Forelimb muscle (tissue), 1 donor: ENCODE measurements around the gene AK9. TPM values are rescaled to one million over a fixed set of nuclear protein-coding genes. Genes with fewer than 3 reads are reported as not detected.
"Not testable (repeated sequence)": the region's sequence is repeated elsewhere in the genome, so short reads cannot be mapped to it uniquely, and the experiment has no call there.

ENCODE experiments used
- DNase-seq: peaks from one replicate; pipeline ENCODE4 v3.0.0-alpha.2; 2013; ENCODE audit warnings: low read depth
- polyA plus RNA-seq: library from polyadenylated mRNA; unstranded; fragments of 120-200 nt; gene quantifications from one replicate; pipeline ENCODE4 v1.2.1, GENCODE V29; 2013; ENCODE audit not compliant: insufficient read length

AK9 gene
- polyA plus RNA-seq, 1 donor = 6.5 TPM

GRCh38 chr6:109626311-109626710 lies 64.7 kb downstream of the AK9 start:
- DNase-seq = no peak

- no peak for DNase-seq
Observed at GRCh38 chr6:109625199-109625598, 65.8 kb downstream of the AK9 start.

DNA sequence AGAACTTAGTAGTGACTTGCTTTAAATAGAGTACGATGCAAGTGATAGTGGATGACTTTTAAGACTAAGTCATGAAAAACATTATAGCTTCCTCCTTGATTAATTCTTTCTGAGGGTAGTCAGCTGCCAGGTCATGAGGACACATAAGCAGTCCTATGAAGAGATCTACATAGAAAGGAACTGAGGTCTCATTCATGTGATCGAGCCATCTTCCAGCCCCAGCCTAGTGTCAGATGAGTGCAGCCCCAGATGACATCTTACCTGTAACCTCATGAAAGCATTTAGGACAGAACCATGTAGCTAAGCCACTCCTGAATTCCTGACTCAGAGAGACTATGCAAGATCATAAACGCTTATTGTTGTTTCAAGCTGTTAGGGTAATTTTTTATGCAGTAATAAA lies 67.7 kb downstream of the AK9 start:
- DNase-seq = no peak

- no peak for DNase-seq
Observed at GRCh38 chr6:109612268-109612667, 78.7 kb downstream of the AK9 start.

- DNase-seq = no peak
Observed at GRCh38 chr6:109611502-109611901, 79.5 kb downstream of the AK9 start.

DNA sequence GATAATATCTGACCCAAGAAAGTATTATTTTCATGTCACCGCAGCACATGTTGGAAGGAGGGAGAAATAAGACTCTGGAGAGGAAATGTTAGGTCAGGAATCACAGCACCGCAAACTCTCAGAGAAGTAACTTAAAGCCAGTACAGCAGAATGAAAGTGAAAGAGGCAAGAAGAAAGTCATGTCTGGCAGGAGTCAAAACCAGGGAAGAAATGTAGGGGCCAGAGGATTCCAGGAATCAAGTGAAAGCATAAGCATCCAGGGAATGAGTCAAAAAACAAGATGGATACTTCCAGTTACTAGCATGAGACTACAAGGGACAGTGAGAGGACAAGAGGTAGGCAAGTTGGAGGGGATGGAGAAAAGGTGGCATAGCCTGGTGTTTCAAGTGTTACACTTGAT lies 80.4 kb downstream of the AK9 start:
- DNase-seq = no peak

GRCh38 chr6:109609737-109610136 lies 81.3 kb downstream of the AK9 start:
- no peak for DNase-seq

DNA sequence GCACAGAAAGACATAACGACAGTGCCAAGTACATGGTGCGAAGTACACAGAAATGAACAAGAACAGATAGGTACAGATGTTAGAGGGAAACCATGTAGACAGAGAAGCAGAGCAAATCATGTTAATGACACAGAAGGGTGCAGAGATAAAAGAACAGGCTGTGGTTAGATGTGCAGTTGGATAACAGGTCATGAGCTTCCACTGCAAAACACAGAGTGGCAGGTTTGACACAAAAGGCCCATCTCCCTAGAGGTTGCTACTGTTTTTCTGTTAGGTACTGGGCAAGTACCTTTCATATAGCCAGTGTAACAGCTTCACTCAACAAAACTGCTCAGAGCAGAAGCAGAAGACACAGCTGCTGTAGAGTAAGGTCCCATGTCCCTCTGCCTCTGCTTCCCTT lies 84.6 kb downstream of the AK9 start:
- DNase-seq = no peak

GRCh38 chr6:109595998-109596397 lies 95.0 kb downstream of the AK9 start:
- DNase-seq = no peak

DNA sequence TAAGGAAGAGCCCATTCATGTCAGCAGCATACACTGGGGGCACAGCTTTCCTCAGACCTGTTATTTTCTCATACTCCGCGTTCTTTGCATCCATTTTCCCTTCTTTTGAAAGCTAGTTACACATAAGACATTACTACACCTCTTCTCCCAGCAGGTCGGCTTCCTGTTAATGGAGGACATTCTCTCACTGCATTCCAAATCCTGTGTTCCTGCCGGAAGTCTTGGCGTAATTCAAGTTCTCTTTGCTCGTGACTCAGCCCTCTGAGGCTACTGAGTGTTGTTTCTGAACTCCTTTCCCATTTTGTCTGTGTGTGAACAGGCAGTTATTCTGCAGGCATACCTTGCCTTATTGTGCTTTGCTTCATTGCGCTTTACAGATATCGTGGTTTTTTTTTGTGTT lies 110.5 kb downstream of the AK9 start:
- DNase-seq = no peak

GRCh38 chr6:109579361-109579760 lies 111.6 kb downstream of the AK9 start:
- DNase-seq = no peak

- DNase-seq = not testable (repeated sequence)
Observed at GRCh38 chr6:109569901-109570300, 121.1 kb downstream of the AK9 start.

DNA sequence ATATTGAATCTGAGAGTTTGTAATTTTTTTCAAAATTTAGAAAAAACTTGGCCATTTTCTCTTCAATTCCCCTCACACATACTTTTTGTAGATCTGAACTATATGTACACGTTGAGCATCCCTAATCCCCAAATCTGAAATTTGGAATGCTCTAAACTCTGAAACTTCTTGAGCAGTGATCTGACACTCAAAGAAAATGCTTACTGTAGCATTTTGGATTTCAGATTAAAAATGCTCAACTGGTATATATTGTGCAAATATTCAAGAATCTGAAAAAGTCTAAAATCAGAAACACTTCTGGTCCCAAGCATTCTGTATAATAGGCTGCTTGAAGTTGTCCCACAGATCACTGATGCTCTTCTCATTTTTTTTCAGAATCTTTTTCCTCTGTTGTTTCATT lies 129.2 kb downstream of the AK9 start:
- DNase-seq = no peak

- DNase-seq = no peak
Observed at GRCh38 chr6:109531446-109531845, 159.6 kb downstream of the AK9 start.

DNA sequence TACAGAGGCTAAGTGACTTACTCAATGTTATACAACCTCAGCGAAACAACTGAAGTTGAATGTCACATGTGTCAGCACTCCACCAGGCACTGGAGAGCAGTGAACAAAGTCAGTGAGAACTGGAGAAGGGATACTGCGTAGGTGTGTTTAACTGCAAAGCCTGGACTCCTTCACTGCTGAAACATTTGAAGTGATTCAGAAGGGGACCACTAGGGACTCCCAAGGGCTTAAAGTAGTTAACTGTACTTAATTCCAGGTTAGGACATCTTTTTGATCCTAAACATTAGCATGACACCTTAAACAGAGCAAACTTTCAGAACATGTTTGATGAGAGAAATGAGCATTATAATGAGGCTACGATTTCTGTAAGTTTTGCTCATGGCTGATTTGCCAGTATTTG lies 163.0 kb downstream of the AK9 start:
- no peak for DNase-seq

GRCh38 chr6:109526905-109527628 lies 163.9 kb downstream of the AK9 start:
- DNase-seq = peak; percentile 17

- no peak for DNase-seq
Observed at GRCh38 chr6:109524129-109524528, 166.9 kb downstream of the AK9 start.

DNA sequence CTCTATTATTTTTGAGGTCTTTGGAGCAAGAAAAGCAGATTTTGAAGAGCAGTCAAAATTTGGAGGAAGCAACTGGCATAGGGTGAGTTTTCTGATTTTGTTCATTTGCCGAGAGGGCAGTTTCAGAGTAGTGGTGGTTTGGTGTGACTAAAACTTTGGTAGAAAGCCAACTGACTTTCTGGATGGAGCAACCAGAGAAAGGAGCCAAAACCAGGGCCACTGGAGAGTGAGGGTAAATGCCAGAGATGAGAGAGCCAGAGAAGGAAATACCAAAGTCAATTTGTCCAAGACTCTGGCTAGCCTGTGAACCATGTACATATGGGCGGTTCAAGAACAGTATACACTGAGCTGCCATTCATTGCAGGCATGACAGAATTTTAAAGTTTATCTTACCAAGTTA lies 167.5 kb downstream of the AK9 start:
- DNase-seq = no peak

- no peak for DNase-seq
Observed at GRCh38 chr6:109521080-109521479, 169.9 kb downstream of the AK9 start.

DNA sequence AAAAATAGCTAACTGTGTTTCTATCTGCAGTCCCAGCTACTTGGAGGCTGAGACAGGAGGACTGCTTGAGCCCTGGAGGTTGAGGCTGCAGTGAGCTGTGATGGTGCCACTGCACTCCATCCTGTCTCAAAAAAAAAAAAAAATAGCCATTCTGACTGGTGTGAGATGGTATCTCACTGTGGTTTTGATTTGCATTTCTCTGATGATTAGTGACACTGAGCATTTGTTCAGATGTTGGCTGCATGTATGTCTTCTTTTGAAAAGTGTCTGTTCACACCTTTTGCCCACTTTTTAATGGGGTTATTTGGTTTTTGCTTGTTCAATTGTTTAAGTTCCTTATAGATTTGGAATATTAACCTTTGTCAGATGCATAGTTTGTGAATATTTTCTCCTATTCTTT lies 171.4 kb downstream of the AK9 start:
- DNase-seq = not testable (repeated sequence)

DNA sequence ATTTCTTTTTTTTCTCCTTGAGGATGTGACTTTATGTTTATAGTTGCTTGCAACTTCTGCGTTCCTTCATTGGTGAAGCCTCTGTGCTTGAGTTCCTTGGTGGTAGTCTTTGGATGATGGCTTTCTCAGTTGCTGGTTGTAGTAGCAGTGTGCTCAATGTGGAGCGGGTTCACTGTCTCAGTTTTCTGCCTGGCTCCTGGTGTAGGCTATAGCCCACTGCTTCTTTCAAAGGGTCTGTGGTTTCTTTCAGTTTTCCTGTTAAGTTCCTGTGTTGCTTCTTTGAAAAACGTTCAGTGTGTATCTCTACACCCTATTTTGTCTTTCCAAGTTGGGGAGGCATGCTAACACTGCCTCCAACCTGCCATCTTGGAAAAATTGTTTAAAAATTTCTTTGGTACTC lies 174.1 kb downstream of the AK9 start:
- no peak for DNase-seq

- no peak for DNase-seq
Observed at GRCh38 chr6:109515781-109516409, 175.1 kb downstream of the AK9 start.

GRCh38 chr6:109514946-109515345 lies 176.1 kb downstream of the AK9 start:
- DNase-seq = no peak
